GM12892 (cell line): ENCODE results near the gene HDAC4.

Experiments used
- POLR2A ChIP-seq: IDR thresholded peaks from 2 replicates; pipeline ENCODE4 v1.6.1; 2011; ENCODE audit warnings: low read depth, low read length, control low read depth
- POLR2AphosphoS5 ChIP-seq: IDR thresholded peaks from 2 replicates; pipeline ENCODE4 v1.6.1; 2011; ENCODE audit warnings: low read depth, low read length, control low read depth
- TAF1 ChIP-seq: IDR thresholded peaks from 2 replicates; pipeline ENCODE4 v1.6.1; 2011; ENCODE audit warnings: low read depth, mild to moderate bottlenecking, control low read depth, low read length, borderline replicate concordance

DNA sequence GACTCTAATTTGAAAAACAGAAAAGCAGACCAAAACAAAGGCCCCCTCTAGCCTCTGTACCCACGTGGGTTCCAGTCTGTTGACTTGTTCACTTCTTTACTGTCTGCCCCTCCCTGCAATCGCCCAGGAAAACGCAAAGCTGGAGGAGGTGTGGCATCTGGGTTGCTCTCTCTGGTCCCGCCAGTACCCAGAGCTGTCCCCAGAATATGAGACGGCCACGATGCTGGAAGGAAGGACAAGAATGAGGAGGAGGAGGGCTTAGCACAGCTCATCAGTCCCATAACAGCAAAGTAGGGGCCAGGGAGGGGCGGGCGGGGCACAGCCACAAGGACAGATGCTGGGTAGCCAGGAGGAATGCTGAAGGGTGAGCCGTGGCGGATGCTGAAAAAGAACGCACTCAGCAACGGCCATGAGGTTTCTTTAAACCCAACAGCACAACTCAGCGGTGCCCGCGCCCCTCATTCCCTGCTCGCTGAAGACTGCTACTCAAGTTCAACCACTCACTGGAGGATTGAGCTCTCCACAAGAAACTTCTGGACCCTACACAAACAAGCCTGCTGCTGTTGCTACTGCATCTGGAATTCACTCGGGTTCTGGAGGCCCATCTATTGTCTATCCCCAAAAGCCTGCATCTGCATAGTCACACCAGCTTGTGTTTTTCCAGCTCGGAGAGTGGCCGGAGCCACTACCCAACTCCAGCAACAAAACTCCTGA, 187.7 kb downstream of the HDAC4 start:
- no peak for TF ChIP-seq POLR2A
- TF ChIP-seq POLR2AphosphoS5 = no peak
- no peak for TF ChIP-seq TAF1
